GM23338 (cell line): ENCODE results near the gene CT45A10. TPM values are rescaled to one million over a fixed set of nuclear protein-coding genes. Genes with fewer than 3 reads are reported as not detected.

Experiments
- ATAC-seq: fragments of 200-7000 bp; cut with Tn5 transposase; 3 replicates; pipeline ENCODE4 v1.9.1; 2020
- DNase-seq: peaks from one replicate; pipeline ENCODE4 v3.0.0-alpha.2; 2015; ENCODE audit warnings: low spot score
- H2AFZ ChIP-seq: fragments of 200-600 bp; sonication (generic); 2 replicates; pipeline ENCODE4 v1.8.0; 2016; ENCODE audit warnings: antibody characterized with exemption, mild to moderate bottlenecking, moderate library complexity
- H3F3A ChIP-seq: fragments of 200-600 bp; sonication (generic); replicated peaks from 2 replicates; pipeline ENCODE4 v1.8.0; 2017; ENCODE audit warnings: antibody characterized with exemption, mixed run types, low read depth
- H3K27ac ChIP-seq: fragments of 200-600 bp; sonication (generic); 2 replicates; pipeline ENCODE4 v1.6.1; 2016; ENCODE audit warnings: low read depth
- H3K27me3 ChIP-seq: fragments of 200-600 bp; sonication (generic); 2 replicates; pipeline ENCODE4 v1.8.0; 2016; ENCODE audit warnings: mild to moderate bottlenecking, mixed run types, moderate library complexity; ENCODE audit not compliant: insufficient read depth
- H3K36me3 ChIP-seq: fragments of 200-600 bp; sonication (generic); 2 replicates; pipeline ENCODE4 v1.8.0; 2016; ENCODE audit warnings: mild to moderate bottlenecking; ENCODE audit not compliant: insufficient read depth
- H3K4me1 ChIP-seq: fragments of 200-600 bp; sonication (generic); 2 replicates; pipeline ENCODE4 v1.8.0; 2016; ENCODE audit warnings: mild to moderate bottlenecking, moderate library complexity; ENCODE audit not compliant: insufficient read depth
- H3K4me2 ChIP-seq: fragments of 200-600 bp; sonication (generic); 2 replicates; pipeline ENCODE4 v1.7.1; 2017; ENCODE audit warnings: mixed run types
- H3K4me3 ChIP-seq: fragments of 200-600 bp; sonication (generic); 2 replicates; pipeline ENCODE4 v1.6.1; 2016; ENCODE audit warnings: mixed run types
- H3K79me2 ChIP-seq: fragments of 200-600 bp; sonication (generic); replicated peaks from 2 replicates; pipeline ENCODE4 v1.8.0; 2017; ENCODE audit warnings: mild to moderate bottlenecking; ENCODE audit not compliant: insufficient read depth
- H3K9me2 ChIP-seq: fragments of 200-600 bp; sonication (generic); 2 replicates; pipeline ENCODE4 v1.8.0; 2017; ENCODE audit not compliant: insufficient read depth
- H4K20me1 ChIP-seq: fragments of 200-600 bp; sonication (generic); replicated peaks from 2 replicates; pipeline ENCODE4 v1.8.0; 2017; ENCODE audit warnings: mild to moderate bottlenecking; ENCODE audit not compliant: insufficient read depth
- H3K27ac Mint-ChIP-seq: 2 replicates; pipeline ENCODE4 v1.8.0; 2020; ENCODE audit warnings: inconsistent platforms, mild to moderate bottlenecking, moderate library complexity, mixed read lengths
- H3K27me3 Mint-ChIP-seq: 3 replicates; pipeline ENCODE4 v1.8.0; 2022; ENCODE audit warnings: low read depth, mild to moderate bottlenecking, moderate library complexity, mixed read lengths, inconsistent platforms; ENCODE audit not compliant: insufficient read depth, poor library complexity
- H3K36me3 Mint-ChIP-seq: 3 replicates; pipeline ENCODE4 v1.8.0; 2021; ENCODE audit warnings: low read depth, mild to moderate bottlenecking, inconsistent platforms, moderate library complexity, mixed read lengths
- H3K4me1 Mint-ChIP-seq: 3 replicates; pipeline ENCODE4 v1.8.0; 2020; ENCODE audit warnings: mild to moderate bottlenecking, inconsistent platforms, mixed read lengths
- H3K4me3 Mint-ChIP-seq: 3 replicates; pipeline ENCODE4 v1.8.0; 2021; ENCODE audit warnings: moderate library complexity, mild to moderate bottlenecking, inconsistent platforms, mixed read lengths
- H3K9me3 Mint-ChIP-seq: 3 replicates; pipeline ENCODE4 v1.8.0; 2020; ENCODE audit warnings: moderate library complexity, mild to moderate bottlenecking, inconsistent platforms, mixed read lengths
- CREB1 ChIP-seq: fragments of 250-450 bp; sonication (Bioruptor Pico); IDR thresholded peaks from 2 replicates; pipeline ENCODE4 v1.5.0; 2020; ENCODE audit warnings: low read depth, mild to moderate bottlenecking, moderate library complexity
- CTCF ChIP-seq, 2 experiments: fragments of 200-600 bp in 1 of 2; sonication (generic) in 1 of 2; conservative IDR thresholded peaks; 2 replicates each; pipeline versions ENCODE4 v1.5.1 to v1.6.1; 2016 to 2017; ENCODE audit warnings: antibody characterized with exemption in 2 of 2, low read depth in 2 of 2, mild to moderate bottlenecking in 2 of 2, moderate library complexity in 1 of 2
- ETS1 ChIP-seq: IDR thresholded peaks from 2 replicates; pipeline ENCODE4 v1.6.1; 2016; ENCODE audit warnings: antibody characterized with exemption
- EZH2 ChIP-seq: fragments of 200-600 bp; sonication (generic); IDR thresholded peaks from one replicate; pipeline ENCODE4 v1.8.0; 2017; ENCODE audit warnings: antibody characterized with exemption, mild to moderate bottlenecking, low read depth; ENCODE audit not compliant: unreplicated experiment
- EZH2phosphoT487 ChIP-seq: fragments of 200-600 bp; sonication (generic); IDR thresholded peaks from one replicate; pipeline ENCODE4 v1.8.1; 2018; ENCODE audit warnings: antibody characterized with exemption; ENCODE audit not compliant: unreplicated experiment
- JUNB ChIP-seq: IDR thresholded peaks from one replicate; pipeline ENCODE4 v1.6.1; 2016; ENCODE audit warnings: antibody characterized with exemption; ENCODE audit not compliant: unreplicated experiment
- NANOG ChIP-seq: IDR thresholded peaks from 2 replicates; pipeline ENCODE4 v1.6.1; 2016; ENCODE audit warnings: antibody characterized with exemption, borderline replicate concordance
- POLR2AphosphoS5 ChIP-seq: IDR thresholded peaks from 2 replicates; pipeline ENCODE4 v1.6.1; 2016; ENCODE audit warnings: antibody characterized with exemption, low read depth
- REST ChIP-seq: IDR thresholded peaks from one replicate; pipeline ENCODE4 v1.6.1; 2018; ENCODE audit warnings: antibody characterized with exemption; ENCODE audit not compliant: unreplicated experiment
- STAT1 ChIP-seq: IDR thresholded peaks from one replicate; pipeline ENCODE4 v1.6.1; 2016; ENCODE audit warnings: antibody characterized with exemption; ENCODE audit not compliant: unreplicated experiment
- ZNF114 ChIP-seq: fragments of 250-450 bp; sonication (Bioruptor Pico); IDR thresholded peaks from 2 replicates; pipeline ENCODE4 v1.5.0; 2020; ENCODE audit warnings: mild to moderate bottlenecking, moderate library complexity
- ZNF331 ChIP-seq: fragments of 250-450 bp; sonication (Bioruptor Pico); IDR thresholded peaks from 2 replicates; pipeline ENCODE4 v1.5.0; 2020; ENCODE audit warnings: low read depth, mild to moderate bottlenecking, moderate library complexity
- ZNF462 ChIP-seq: fragments of 250-450 bp; sonication (Bioruptor Pico); IDR thresholded peaks from 2 replicates; pipeline ENCODE4 v1.5.0; 2020; ENCODE audit warnings: mild to moderate bottlenecking, moderate library complexity
- polyA plus RNA-seq: library from polyadenylated mRNA; unstranded; fragments of >200 nt; fragmentation: Nextera tagmentation; extraction: Ambion mirVana; gene quantifications from 2 replicates; pipeline ENCODE4 v1.2.1, GENCODE V29; 2016
- total RNA-seq: library from RNA; depleted of rRNA; stranded (reverse); fragments of >200 nt; shearing (Covaris generic); gene quantifications from 2 replicates; pipeline ENCODE4 v1.2.3, GENCODE V29; 2014

Gene CT45A10
- total and polyA plus RNA-seq, 2 experiments from 2014 or later: not detected

- TF ChIP-seq POLR2AphosphoS5: no peak
- TF ChIP-seq ZNF114 (CRISPR knock-in tag): no peak
- TF ChIP-seq CREB1 (CRISPR knock-in tag): no peak
- no peak for TF ChIP-seq STAT1
- TF ChIP-seq REST: no peak
- TF ChIP-seq ZNF462 (CRISPR knock-in tag): no peak
- no peak for TF ChIP-seq EZH2phosphoT487
- TF ChIP-seq ZNF331 (CRISPR knock-in tag): no peak
- TF ChIP-seq JUNB: no peak
- no peak for TF ChIP-seq EZH2
- TF ChIP-seq CTCF (conservative IDR thresholded peaks at IDR 0.05; ENCODE audit: low read depth in 2 of 2): no peak
- no peak for TF ChIP-seq NANOG
- no peak for TF ChIP-seq ETS1
- Histone ChIP-seq H3K27ac (no peak overlapping the region), H3F3A (no peaks in the 10 kb centered on the region), H3K9me2 (no peaks in the 10 kb centered on the region), H4K20me1 (no peaks in the 10 kb centered on the region), H3K4me1 (no peaks in the 10 kb centered on the region), H3K4me2 (no peak overlapping the region), H3K4me3 (no peak overlapping the region), H3K36me3 (no peaks in the 10 kb centered on the region), H3K27me3 (no peaks in the 10 kb centered on the region), H2AFZ (no peak overlapping the region), H3K79me2 (no peaks in the 10 kb centered on the region)
- H3K4me3 Mint-ChIP-seq: no peak overlapping the region
- H3K4me1 Mint-ChIP-seq: no peaks in the 10 kb centered on the region
- no peaks in the 10 kb centered on the region for H3K27me3 Mint-ChIP-seq
- peaks cover 3% of the 10 kb centered on the region; the same call in 2 of the 3 replicates for H3K36me3 Mint-ChIP-seq
- no peak for DNase-seq
- no peak for ATAC-seq
- H3K27ac Mint-ChIP-seq: no peak overlapping the region
- H3K9me3 Mint-ChIP-seq: peaks cover 23% of the 10 kb centered on the region
These were observed 3.1 kb downstream of the CT45A10 start for GRCh38 chrX:135890087-135890585.
